ENCODE data around the gene TRIM67.

GRCh38 chr1:231216498-231216897, 54.6 kb downstream of the TRIM67 start:
- TF ChIP-seq CTCF (IDR thresholded peaks at IDR 0.05; ENCODE audit: insufficient read depth, low read length, poor library complexity, severe bottlenecking), result no peak
- TF ChIP-seq EZH2phosphoT487 (conservative IDR thresholded peaks at IDR 0.05; ENCODE audit: low read length), result no peak
